ENCODE measurements around the gene CRYZL1.

CRYZL1 gene

DNA sequence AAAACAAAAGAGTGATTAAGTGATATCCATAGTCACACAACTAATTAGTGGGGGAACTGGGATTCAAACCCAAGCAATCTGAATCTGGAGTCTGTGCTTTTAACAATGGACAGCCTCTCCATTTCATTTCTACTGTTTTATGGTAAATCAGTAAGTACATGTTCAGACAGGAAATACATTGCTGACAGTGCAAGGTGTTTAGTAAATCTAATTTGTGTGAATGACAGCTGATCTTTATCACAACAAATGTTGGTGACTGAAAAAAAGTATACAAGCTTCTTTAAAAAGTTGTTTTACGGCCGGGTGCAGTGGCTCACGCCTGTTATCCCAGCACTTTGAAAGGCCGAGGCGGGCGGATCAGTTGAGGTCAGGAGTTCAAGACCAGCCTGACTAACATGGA is 73.6 kb downstream of the CRYZL1 start:
- H3K14ac ChIP-seq (ENCODE audit: low read length), result no peak overlapping the region
- no peak overlapping the region for H2BK5ac ChIP-seq (ENCODE audit: low read length)
- H3K23ac ChIP-seq (ENCODE audit: low read depth, low read length, poor library complexity), result no peak overlapping the region
- H4K8ac ChIP-seq (ENCODE audit: low read depth, low read length), result no peak overlapping the region
- H2BK15ac ChIP-seq (ENCODE audit: low read length), result no peak overlapping the region
- no peak for DNase-seq (ENCODE audit: low spot score)
- H3K9me3 ChIP-seq (replicated peaks in 1 of 2; ENCODE audit: control insufficient read depth in 2 of 2, insufficient read depth in 1 of 2, low read depth in 1 of 2, low read length in 2 of 2), result no peaks in the 10 kb centered on the region
- H3K9ac ChIP-seq (ENCODE audit: low read depth, low read length, poor library complexity), result no peak overlapping the region
- peaks cover 3% of the 10 kb centered on the region for H3K79me1 ChIP-seq (ENCODE audit: low read depth, low read length)
- no peaks in the 10 kb centered on the region for H3K27me3 ChIP-seq (ENCODE audit: control insufficient read depth in 3 of 3, insufficient read depth in 3 of 3, low read depth in 1 of 3, low read length in 3 of 3)
- no peak overlapping the region for H3K4ac ChIP-seq (ENCODE audit: low read length)
- H3K4me2 ChIP-seq (ENCODE audit: insufficient read depth, low read length, poor library complexity, severe bottlenecking), result no peak overlapping the region
- no peak overlapping the region for H4K91ac ChIP-seq (ENCODE audit: low read depth, low read length, poor library complexity)
- no peak overlapping the region for H2BK120ac ChIP-seq (ENCODE audit: low read depth, low read length)
- peaks cover 15 to 100% of the 10 kb centered on the region in 2 donors for H3K36me3 ChIP-seq (replicated peaks in 1 of 2; ENCODE audit: control insufficient read depth in 2 of 2, insufficient read depth in 2 of 2, low read length in 2 of 2)
- no peak overlapping the region for H2BK12ac ChIP-seq (ENCODE audit: low read length)
- H3K27ac ChIP-seq (replicated peaks; ENCODE audit: low read length), result no peak overlapping the region
- no peak overlapping the region for H3K4me3 ChIP-seq (ENCODE audit: low read length in 2 of 2)
- H3K4me1 ChIP-seq (ENCODE audit: control insufficient read depth in 2 of 2, insufficient read depth in 1 of 2, low read depth in 1 of 2, low read length in 2 of 2), result no peaks in the 10 kb centered on the region
- WGBS, 2 donors (ENCODE audit: extremely low coverage in 2 of 2, insufficient read length in 2 of 2, insufficient replicate concordance in 1 of 2), result no CpG with 5 or more reads among the region's 6 CpGs
- no peak overlapping the region for H2AFZ ChIP-seq (ENCODE audit: low read length)
- no peak overlapping the region for H3K18ac ChIP-seq (ENCODE audit: low read length)
- no peak overlapping the region for H2AK5ac ChIP-seq (ENCODE audit: low read depth, low read length)

DNA sequence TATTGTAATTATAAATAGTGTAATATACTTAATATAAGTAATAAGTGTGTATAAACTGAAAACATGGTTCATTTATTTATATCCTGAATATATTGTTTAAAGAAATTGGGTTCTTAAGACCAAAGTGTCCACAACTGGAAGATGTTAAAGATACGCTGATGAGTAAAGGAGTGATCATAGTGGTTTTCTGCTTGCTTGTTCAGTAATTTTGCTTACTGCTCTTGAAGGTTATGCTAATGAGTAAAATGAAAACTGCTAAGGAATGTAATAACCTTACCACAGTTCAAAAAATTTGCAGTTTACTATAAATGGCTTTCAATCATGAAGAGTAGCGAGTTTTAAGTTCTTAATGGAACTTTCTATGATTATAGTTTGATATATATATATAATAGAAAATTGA is 75.0 kb downstream of the CRYZL1 start:
- Histone ChIP-seq H2BK15ac (ENCODE audit: low read length) (no peak overlapping the region), H2BK5ac (ENCODE audit: low read length) (no peak overlapping the region), H3K4me2 (ENCODE audit: insufficient read depth, low read length, poor library complexity, severe bottlenecking) (no peak overlapping the region), H3K9me3 (replicated peaks in 1 of 2; ENCODE audit: control insufficient read depth in 2 of 2, insufficient read depth in 1 of 2, low read depth in 1 of 2, low read length in 2 of 2) (no peaks in the 10 kb centered on the region), H3K79me1 (ENCODE audit: low read depth, low read length) (peaks cover 3% of the 10 kb centered on the region), H3K27ac (replicated peaks; ENCODE audit: low read length) (no peak overlapping the region), H3K14ac (ENCODE audit: low read length) (no peak overlapping the region), H4K91ac (ENCODE audit: low read depth, low read length, poor library complexity) (no peak overlapping the region), H3K4me1 (ENCODE audit: control insufficient read depth in 2 of 2, insufficient read depth in 1 of 2, low read depth in 1 of 2, low read length in 2 of 2) (no peaks in the 10 kb centered on the region), H2AFZ (ENCODE audit: low read length) (no peak overlapping the region), H4K8ac (ENCODE audit: low read depth, low read length) (no peak overlapping the region), H3K27me3 (ENCODE audit: control insufficient read depth in 3 of 3, insufficient read depth in 3 of 3, low read depth in 1 of 3, low read length in 3 of 3) (no peaks in the 10 kb centered on the region), H3K23ac (ENCODE audit: low read depth, low read length, poor library complexity) (no peak overlapping the region), H2BK120ac (ENCODE audit: low read depth, low read length) (no peak overlapping the region), H3K18ac (ENCODE audit: low read length) (no peak overlapping the region), H3K36me3 (replicated peaks in 1 of 2; ENCODE audit: control insufficient read depth in 2 of 2, insufficient read depth in 2 of 2, low read length in 2 of 2) (peaks cover 12 to 100% of the 10 kb centered on the region in 2 donors), H3K9ac (ENCODE audit: low read depth, low read length, poor library complexity) (no peak overlapping the region), H2AK5ac (ENCODE audit: low read depth, low read length) (no peak overlapping the region), H2BK12ac (ENCODE audit: low read length) (no peak overlapping the region), H3K4me3 (ENCODE audit: low read length in 2 of 2) (no peak overlapping the region), H3K4ac (ENCODE audit: low read length) (no peak overlapping the region)
- no CpG with 5 or more reads among the region's 2 CpGs for WGBS, 2 donors (ENCODE audit: extremely low coverage in 2 of 2, insufficient read length in 2 of 2, insufficient replicate concordance in 1 of 2)
- no peak for DNase-seq (ENCODE audit: low spot score)

DNA sequence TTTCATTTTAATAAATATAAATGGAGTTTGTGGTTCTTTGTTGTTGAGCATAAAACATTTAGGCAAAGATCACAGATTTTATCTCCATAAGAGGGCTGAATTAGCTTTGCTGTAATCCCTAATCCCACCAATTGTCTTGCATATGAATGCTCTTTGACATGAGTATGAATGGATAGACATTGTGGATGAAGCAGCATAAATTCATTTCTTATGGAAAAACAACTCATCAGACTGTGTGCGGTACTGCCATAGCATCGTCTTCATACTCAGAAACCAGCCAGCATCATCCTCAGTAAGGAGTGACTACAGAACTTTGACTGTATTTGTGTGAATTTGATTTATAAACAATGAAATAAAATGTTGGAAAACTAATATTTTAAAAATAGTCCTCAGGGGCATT is 79.2 kb downstream of the CRYZL1 start:
- H3K27me3 ChIP-seq (ENCODE audit: control insufficient read depth in 3 of 3, insufficient read depth in 3 of 3, low read depth in 1 of 3, low read length in 3 of 3), result no peaks in the 10 kb centered on the region
- H2BK12ac ChIP-seq (ENCODE audit: low read length), result no peak overlapping the region
- no peak overlapping the region for H2BK15ac ChIP-seq (ENCODE audit: low read length)
- H3K9me3 ChIP-seq (replicated peaks in 1 of 2; ENCODE audit: control insufficient read depth in 2 of 2, insufficient read depth in 1 of 2, low read depth in 1 of 2, low read length in 2 of 2), result peaks cover 0 to 4% of the 10 kb centered on the region in 2 donors
- H2AK5ac ChIP-seq (ENCODE audit: low read depth, low read length), result no peak overlapping the region
- no peak for DNase-seq (ENCODE audit: low spot score)
- H3K4me3 ChIP-seq (ENCODE audit: low read length in 2 of 2), result no peak overlapping the region
- H3K36me3 ChIP-seq (replicated peaks in 1 of 2; ENCODE audit: control insufficient read depth in 2 of 2, insufficient read depth in 2 of 2, low read length in 2 of 2), result peaks cover 25 to 100% of the 10 kb centered on the region in 2 donors
- H3K4me1 ChIP-seq (ENCODE audit: control insufficient read depth in 2 of 2, insufficient read depth in 1 of 2, low read depth in 1 of 2, low read length in 2 of 2), result no peaks in the 10 kb centered on the region
- H3K4me2 ChIP-seq (ENCODE audit: insufficient read depth, low read length, poor library complexity, severe bottlenecking), result no peak overlapping the region
- H3K9ac ChIP-seq (ENCODE audit: low read depth, low read length, poor library complexity), result no peak overlapping the region
- no peak overlapping the region for H3K18ac ChIP-seq (ENCODE audit: low read length)
- no peak overlapping the region for H2BK5ac ChIP-seq (ENCODE audit: low read length)
- H3K14ac ChIP-seq (ENCODE audit: low read length), result no peak overlapping the region
- H4K91ac ChIP-seq (ENCODE audit: low read depth, low read length, poor library complexity), result no peak overlapping the region
- no peak overlapping the region for H3K23ac ChIP-seq (ENCODE audit: low read depth, low read length, poor library complexity)
- H4K8ac ChIP-seq (ENCODE audit: low read depth, low read length), result no peak overlapping the region
- no CpG with 5 or more reads among the region's 2 CpGs for WGBS, 2 donors (ENCODE audit: extremely low coverage in 2 of 2, insufficient read length in 2 of 2, insufficient replicate concordance in 1 of 2)
- no peak overlapping the region for H3K27ac ChIP-seq (replicated peaks; ENCODE audit: low read length)
- no peak overlapping the region for H2BK120ac ChIP-seq (ENCODE audit: low read depth, low read length)
- H3K79me1 ChIP-seq (ENCODE audit: low read depth, low read length), result peaks cover 2% of the 10 kb centered on the region
- H3K4ac ChIP-seq (ENCODE audit: low read length), result no peak overlapping the region
- no peak overlapping the region for H2AFZ ChIP-seq (ENCODE audit: low read length)

DNA sequence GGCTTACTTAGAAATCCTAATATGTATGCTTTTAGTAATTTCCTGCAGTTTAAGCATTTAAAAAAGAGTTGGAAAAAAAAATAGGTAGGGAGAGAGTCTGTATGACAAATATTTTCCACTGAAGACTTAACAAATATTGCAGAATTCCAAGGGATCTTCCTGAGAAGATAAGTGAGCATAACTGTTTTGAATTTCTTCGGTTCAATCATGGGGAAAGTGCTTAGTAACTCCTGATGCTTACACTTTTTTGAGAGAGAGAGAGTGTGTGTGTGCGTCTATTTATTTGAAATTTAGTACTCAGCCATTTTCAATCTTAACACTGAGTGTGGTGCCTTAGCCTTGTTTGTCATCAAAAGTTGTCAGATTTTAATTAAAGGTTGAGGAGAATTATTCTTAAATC is 80.2 kb downstream of the CRYZL1 start:
- Histone ChIP-seq H3K36me3 (replicated peaks in 1 of 2; ENCODE audit: control insufficient read depth in 2 of 2, insufficient read depth in 2 of 2, low read length in 2 of 2) (peaks cover 29 to 99% of the 10 kb centered on the region in 2 donors), H3K14ac (ENCODE audit: low read length) (no peak overlapping the region)
- no peak for DNase-seq (ENCODE audit: low spot score)

More for the DNA sequence above, 80.2 kb downstream of the CRYZL1 start:
- peaks cover 2% of the 10 kb centered on the region for H3K79me1 ChIP-seq (ENCODE audit: low read depth, low read length)
- H4K8ac ChIP-seq (ENCODE audit: low read depth, low read length), result no peak overlapping the region
- H3K27me3 ChIP-seq (ENCODE audit: control insufficient read depth in 3 of 3, insufficient read depth in 3 of 3, low read depth in 1 of 3, low read length in 3 of 3), result no peaks in the 10 kb centered on the region
- no peak overlapping the region for H3K4ac ChIP-seq (ENCODE audit: low read length)
- no peak overlapping the region for H3K23ac ChIP-seq (ENCODE audit: low read depth, low read length, poor library complexity)
- peaks cover 0 to 4% of the 10 kb centered on the region in 2 donors for H3K9me3 ChIP-seq (replicated peaks in 1 of 2; ENCODE audit: control insufficient read depth in 2 of 2, insufficient read depth in 1 of 2, low read depth in 1 of 2, low read length in 2 of 2)
- H2BK5ac ChIP-seq (ENCODE audit: low read length), result no peak overlapping the region
- no peak overlapping the region for H2BK120ac ChIP-seq (ENCODE audit: low read depth, low read length)
- H3K18ac ChIP-seq (ENCODE audit: low read length), result no peak overlapping the region
- no peak overlapping the region for H2AFZ ChIP-seq (ENCODE audit: low read length)
- H3K27ac ChIP-seq (replicated peaks; ENCODE audit: low read length), result no peak overlapping the region
- no peak overlapping the region for H4K91ac ChIP-seq (ENCODE audit: low read depth, low read length, poor library complexity)
- H3K9ac ChIP-seq (ENCODE audit: low read depth, low read length, poor library complexity), result no peak overlapping the region
- H2BK12ac ChIP-seq (ENCODE audit: low read length), result no peak overlapping the region
- WGBS, 2 donors (ENCODE audit: extremely low coverage in 2 of 2, insufficient read length in 2 of 2, insufficient replicate concordance in 1 of 2), result no CpG with 5 or more reads among the region's 2 CpGs
- H3K4me2 ChIP-seq (ENCODE audit: insufficient read depth, low read length, poor library complexity, severe bottlenecking), result no peak overlapping the region
- no peak overlapping the region for H3K4me3 ChIP-seq (ENCODE audit: low read length in 2 of 2)
- H2AK5ac ChIP-seq (ENCODE audit: low read depth, low read length), result no peak overlapping the region
- H2BK15ac ChIP-seq (ENCODE audit: low read length), result no peak overlapping the region
- H3K4me1 ChIP-seq (ENCODE audit: control insufficient read depth in 2 of 2, insufficient read depth in 1 of 2, low read depth in 1 of 2, low read length in 2 of 2), result no peaks in the 10 kb centered on the region
